HepG2 (cell line): ENCODE data around the gene DHX36. TPM values are rescaled to one million over a fixed set of nuclear protein-coding genes. Genes with fewer than 3 reads are reported as not detected.

ENCODE experiments used
- ATAC-seq: fragments of 200-7000 bp; cut with Tn5 transposase; 3 replicates; pipeline ENCODE4 v1.9.1; 2020; ENCODE audit warnings: mild to moderate bottlenecking, moderate library complexity
- BruUV-seq: library from RNA; stranded (reverse); fragments of 400-500 nt; replicated peaks from 2 replicates; lab custom pipeline; 2021; lab: Mats Ljungman, UMichigan
- CTCF ChIA-PET: fragments of 300-600 bp; formaldehyde crosslinking; extraction: SDS; loops from one replicate; lab custom pipeline; 2021; ENCODE audit warnings: low total read pairs, inconsistent platforms, low intra/inter-chr PET ratio; lab: Yijun Ruan, JAX
- POLR2A ChIA-PET: fragments of 350-600 bp; sonication (Branson Sonifier 250); formaldehyde crosslinking; loops from one replicate; lab custom pipeline; 2020; ENCODE audit warnings: antibody characterized with exemption, inconsistent platforms; lab: Yijun Ruan, JAX
- DNase-seq: peaks from one replicate; pipeline ENCODE4 v3.0.0-alpha.2; 2015; ENCODE audit warnings: low spot score
- FAIRE-seq: peaks from 3 replicates; lab custom pipeline; 2011; peaks lifted over from hg19 to GRCh38; lab: Jason Lieb, UNC
- H2AFZ ChIP-seq: one replicate; pipeline ENCODE4 v1.6.1; 2011; ENCODE audit warnings: low read length, inconsistent platforms
- H3K27ac ChIP-seq: fragments of 300-600 bp; 3 replicates; pipeline ENCODE4 v1.8.0; 2011; ENCODE audit warnings: mixed run types, mild to moderate bottlenecking, mixed read lengths, low read length, inconsistent platforms; ENCODE audit not compliant: insufficient read depth; ENCODE audit errors: extremely low read length
- H3K27me3 ChIP-seq, 2 experiments: fragments of 200-600 bp in 1 of 2; 2 replicates in 1 of 2; 3 replicates in 1 of 2; pipeline versions ENCODE4 v1.6.0 to v1.8.0; 2011; ENCODE audit warnings: low read length in 2 of 2, mild to moderate bottlenecking in 2 of 2, moderate library complexity in 2 of 2, inconsistent platforms in 1 of 2; ENCODE audit not compliant: insufficient read depth in 2 of 2, control insufficient read depth in 1 of 2
- H3K36me3 ChIP-seq, 2 experiments: fragments of 200-600 bp in 1 of 2; replicated peaks in 1 of 2; 2 replicates in 1 of 2; 3 replicates in 1 of 2; pipeline versions ENCODE4 v1.5.1 to v1.8.0; 2011; ENCODE audit warnings: low read length in 2 of 2, inconsistent platforms in 1 of 2; ENCODE audit not compliant: insufficient read depth in 2 of 2, control insufficient read depth in 1 of 2
- H3K4me1 ChIP-seq: 2 replicates; pipeline ENCODE4 v1.5.1; 2012; ENCODE audit warnings: low read length, inconsistent platforms; ENCODE audit not compliant: insufficient read depth
- H3K4me2 ChIP-seq: 2 replicates; pipeline ENCODE4 v1.6.0; 2011; ENCODE audit warnings: low read depth, low read length, inconsistent platforms
- H3K4me3 ChIP-seq, 3 experiments: fragments of 200-600 bp in 1 of 3; sonication (generic), shearing (Covaris generic) in 1 of 3; replicated peaks in 1 of 3; 2 replicates each; pipeline ENCODE4 v1.5.1; 2011 to 2016; ENCODE audit warnings: low read length in 3 of 3, inconsistent platforms in 2 of 3, low read depth in 2 of 3, mild to moderate bottlenecking in 2 of 3, control low read depth in 1 of 3, mixed read lengths in 1 of 3; ENCODE audit not compliant: insufficient read depth in 1 of 3
- H3K79me2 ChIP-seq: one replicate; pipeline ENCODE4 v1.6.1; 2011; ENCODE audit warnings: low read length, inconsistent platforms; ENCODE audit not compliant: insufficient read depth
- H3K9ac ChIP-seq: 2 replicates; pipeline ENCODE4 v1.6.0; 2011; ENCODE audit warnings: mild to moderate bottlenecking, low read depth, low read length, inconsistent platforms; ENCODE audit not compliant: insufficient read depth
- H3K9me3 ChIP-seq: 2 replicates; pipeline ENCODE4 v1.5.1; 2012; ENCODE audit warnings: mild to moderate bottlenecking, low read length
- H4K20me1 ChIP-seq: 2 replicates; pipeline ENCODE4 v1.6.0; 2011; ENCODE audit warnings: inconsistent platforms, mild to moderate bottlenecking, low read length, moderate library complexity; ENCODE audit not compliant: insufficient read depth
- ATF1 ChIP-seq: IDR thresholded peaks from 2 replicates; pipeline ENCODE4 v1.6.1; 2016; ENCODE audit warnings: mild to moderate bottlenecking, control low read depth
- DPF2 ChIP-seq: sonication (generic); formaldehyde crosslinking; IDR thresholded peaks from 2 replicates; pipeline ENCODE4 v1.4.0; 2020; ENCODE audit warnings: mild to moderate bottlenecking, low read depth, missing genetic modification reagents, borderline replicate concordance
- FOXK2 ChIP-seq: fragments of 450-650 bp; IDR thresholded peaks from 2 replicates; pipeline ENCODE4 v1.6.1; 2016
- GATAD2A ChIP-seq: IDR thresholded peaks from 2 replicates; pipeline ENCODE4 v1.6.1; 2016
- HNRNPL ChIP-seq: fragments of 200-400 bp; formaldehyde crosslinking; IDR thresholded peaks from 2 replicates; pipeline ENCODE4 v1.6.1; 2017; ENCODE audit warnings: mild to moderate bottlenecking, low read depth, low read length
- MXD4 ChIP-seq: IDR thresholded peaks from 2 replicates; pipeline ENCODE4 v1.6.1; 2016; ENCODE audit warnings: mild to moderate bottlenecking, missing biosample characterization, missing genetic modification reagents
- NFIC ChIP-seq: IDR thresholded peaks from 2 replicates; pipeline ENCODE4 v1.6.1; 2012; ENCODE audit warnings: mild to moderate bottlenecking, low read length, inconsistent platforms
- NR2F1 ChIP-seq, 2 experiments: fragments of 450-650 bp in 1 of 2; formaldehyde crosslinking in 1 of 2; IDR thresholded peaks; 2 replicates each; pipeline versions ENCODE4 v1.5.0 to v1.6.1; 2016 to 2020; ENCODE audit warnings: mild to moderate bottlenecking in 1 of 2, missing compliant biosample characterization in 1 of 2, missing genetic modification reagents in 1 of 2, moderate library complexity in 1 of 2
- PHF21A ChIP-seq: sonication (generic); formaldehyde crosslinking; IDR thresholded peaks from 2 replicates; pipeline ENCODE4 v1.5.0; 2020; ENCODE audit warnings: mild to moderate bottlenecking, missing genetic modification reagents
- RCOR2 ChIP-seq: IDR thresholded peaks from 2 replicates; pipeline ENCODE4 v1.6.1; 2016; ENCODE audit warnings: missing biosample characterization, missing genetic modification reagents
- REPIN1 ChIP-seq: sonication (generic); formaldehyde crosslinking; IDR thresholded peaks from 2 replicates; pipeline ENCODE4 v1.8.0; 2022; ENCODE audit warnings: missing genetic modification reagents, low read depth, mild to moderate bottlenecking, borderline replicate concordance
- ZBTB34 ChIP-seq: sonication (generic); formaldehyde crosslinking; IDR thresholded peaks from 2 replicates; pipeline ENCODE4 v1.8.0; 2022; ENCODE audit warnings: mild to moderate bottlenecking, missing genetic modification reagents
- ZFP41 ChIP-seq: sonication (generic); formaldehyde crosslinking; IDR thresholded peaks from 2 replicates; pipeline ENCODE4 v1.4.0; 2020; ENCODE audit warnings: mild to moderate bottlenecking, missing genetic modification reagents, borderline replicate concordance
- ZNF589 ChIP-seq: sonication (generic); formaldehyde crosslinking; conservative IDR thresholded peaks from 2 replicates; pipeline ENCODE4 v1.8.0; 2022; ENCODE audit warnings: mild to moderate bottlenecking, moderate library complexity, missing genetic modification reagents
- ZNF652 ChIP-seq: IDR thresholded peaks from 2 replicates; pipeline ENCODE4 v1.6.1; 2016; ENCODE audit warnings: low read depth, borderline replicate concordance
- ZNF792 ChIP-seq: IDR thresholded peaks from 2 replicates; pipeline ENCODE4 v1.6.1; 2016
- WGBS: methylation state at CpG from one replicate; pipeline ENCODE4 v1.1.6; 2017; ENCODE audit warnings: low lambda C conversion rate; 5-methylcytosine and 5-hydroxymethylcytosine counted together
- in situ Hi-C: cut with HindIII; loops from 2 replicates; pipeline ENCODE4 v1.10.0; 2017; ENCODE audit warnings: low pct_unique_long_range_greater_than_20kb; ENCODE audit not compliant: extremely low pct_ligation_motif_present
- intact Hi-C: fragments of 100-400 bp; cut with micrococcal nuclease; formaldehyde crosslinking; loops from one replicate; pipeline ENCODE4 v1.10.0; 2022; ENCODE audit not compliant: unreplicated experiment
- polyA plus RNA-seq, 8 experiments: library from polyadenylated mRNA; depleted of rRNA in 3 of 8; stranded (reverse) in 7 of 8; unstranded in 1 of 8; fragments of >200 nt; fragmentation: Illumina TruSeq in 4 of 8; extraction: Trizol in 4 of 8; gene quantifications; 2 replicates each; pipeline versions ENCODE4 v1.2.1 to v1.2.3, GENCODE V29; 2011 to 2016; ENCODE audit warnings: low read depth in 4 of 8, missing spikeins in 1 of 8, mixed read lengths in 1 of 8; ENCODE audit not compliant: insufficient read depth in 1 of 8
- total RNA-seq, 5 experiments: library from RNA; depleted of rRNA; stranded (reverse); fragments of >200 nt; fragmentation: Illumina TruSeq; extraction: Trizol; gene quantifications; 2 replicates each; pipeline ENCODE4 v1.2.3, GENCODE V29; 2016; ENCODE audit warnings: low read depth in 1 of 5
- TF ChIP-seq, protein P1 (sequence below): IDR thresholded peaks from 2 replicates; pipeline ENCODE4 v1.6.1; 2012; ENCODE audit warnings: low read depth, low read length, improper control_type of control experiment
- TF ChIP-seq, protein P2 (sequence below): sonication (generic); formaldehyde crosslinking; IDR thresholded peaks from 2 replicates; pipeline ENCODE4 v1.4.0; 2020; ENCODE audit warnings: missing genetic modification reagents
- TF ChIP-seq, protein P3 (sequence below): sonication (generic); formaldehyde crosslinking; IDR thresholded peaks from 2 replicates; pipeline ENCODE4 v1.8.0; 2022; ENCODE audit warnings: missing genetic modification reagents, mild to moderate bottlenecking, moderate library complexity, borderline replicate concordance

DHX36 gene
- total and polyA plus RNA-seq, 2 of the 13 experiments (the other 11 are each of a cell fraction or from before 2014, with no cell fraction given) = 30.3 to 44.2 TPM

- DNase-seq (peak; percentile 82), ATAC-seq (peak; percentile 90), FAIRE-seq (no peak)
- H3K9ac ChIP-seq = no peak overlapping the region; the same call in 1 of the 2 replicates
- BruUV-seq = no TSS peak
- H3K4me3 ChIP-seq = no peak overlapping the region
- no peaks in the 10 kb centered on the region for H3K27me3 ChIP-seq
- no peaks in the 10 kb centered on the region for H4K20me1 ChIP-seq
- CTCF ChIA-PET = interaction anchor here (2.3 to 3.1 kb wide), 2 partner anchors 155 to 233 kb away, joined by 6 to 38 read pairs; no protein-coding TSS in a partner anchor
- H2AFZ ChIP-seq = no peak overlapping the region
- intact Hi-C loops (loop anchor here (1.0 to 10.0 kb wide), 3 partner anchors 87 to 229 kb away; partner anchors contain the start of gene ARHGEF26), in situ Hi-C loops (loop anchor here (5.0 to 10.0 kb wide), 3 partner anchors 127 to 209 kb away; partner anchors contain the start of gene ARHGEF26)
- peak overlapping the region; percentile 67 for H3K27ac ChIP-seq
- no peaks in the 10 kb centered on the region for H3K79me2 ChIP-seq
- 30% methylated on average over 3 of the region's 3 CpGs for WGBS
- peaks cover 47% of the 10 kb centered on the region for H3K4me1 ChIP-seq
- peak overlapping the region; percentile 14; the same call in 1 of the 2 replicates for H3K4me2 ChIP-seq
- peaks cover 0 to 5% of the 10 kb centered on the region in 2 experiments; a peak in 2 of 5 replicates for H3K36me3 ChIP-seq
- no peaks in the 10 kb centered on the region for H3K9me3 ChIP-seq
- POLR2A ChIA-PET = no interaction called here
- TF ChIP-seq NR2F1 (CRISPR knock-in tag; IDR thresholded peaks at IDR 0.05) (peak in 1 of 2 experiments; percentile 77; a peak in 2 of 4 replicates), ZNF652 (0 out of 2 replicates have a peak, but pooled peaks have one; percentile 18), MXD4 (no peak), RCOR2 (0 out of 2 replicates have a peak, but pooled peaks have one; percentile 73), REPIN1 (peak; percentile 59; the same call in 1 of the 2 replicates), FOXK2 (peak; percentile 73), ZNF792 (CRISPR knock-in tag) (no peak), DPF2 (CRISPR knock-in tag) (peak; percentile 74), ZBTB34 (peak; percentile 56; the same call in 1 of the 2 replicates), ATF1 (CRISPR knock-in tag) (0 out of 2 replicates have a peak, but pooled peaks have one; percentile 50), HNRNPL (no peak), PHF21A (CRISPR knock-in tag) (peak; percentile 80), ZFP41 (no peak), ZNF589 (CRISPR knock-in tag) (0 out of 2 replicates have a peak, but pooled peaks have one; percentile 43), NFIC (peak; percentile 76; the same call in 1 of the 2 replicates), GATAD2A (CRISPR knock-in tag) (peak; percentile 94)
- TF ChIP-seq, protein P1, sequence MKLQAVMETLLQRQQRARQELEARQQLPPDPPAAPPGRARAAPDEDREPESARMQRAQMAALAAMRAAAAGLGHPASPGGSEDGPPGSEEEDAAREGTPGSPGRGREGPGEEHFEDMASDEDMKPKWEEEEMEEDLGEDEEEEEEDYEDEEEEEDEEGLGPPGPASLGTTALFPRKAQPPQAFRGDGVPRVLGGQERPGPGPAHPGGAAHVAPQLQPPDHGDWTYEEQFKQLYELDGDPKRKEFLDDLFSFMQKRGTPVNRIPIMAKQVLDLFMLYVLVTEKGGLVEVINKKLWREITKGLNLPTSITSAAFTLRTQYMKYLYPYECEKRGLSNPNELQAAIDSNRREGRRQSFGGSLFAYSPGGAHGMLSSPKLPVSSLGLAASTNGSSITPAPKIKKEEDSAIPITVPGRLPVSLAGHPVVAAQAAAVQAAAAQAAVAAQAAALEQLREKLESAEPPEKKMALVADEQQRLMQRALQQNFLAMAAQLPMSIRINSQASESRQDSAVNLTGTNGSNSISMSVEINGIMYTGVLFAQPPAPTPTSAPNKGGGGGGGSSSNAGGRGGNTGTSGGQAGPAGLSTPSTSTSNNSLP = peak; percentile 75
- TF ChIP-seq, protein P2, sequence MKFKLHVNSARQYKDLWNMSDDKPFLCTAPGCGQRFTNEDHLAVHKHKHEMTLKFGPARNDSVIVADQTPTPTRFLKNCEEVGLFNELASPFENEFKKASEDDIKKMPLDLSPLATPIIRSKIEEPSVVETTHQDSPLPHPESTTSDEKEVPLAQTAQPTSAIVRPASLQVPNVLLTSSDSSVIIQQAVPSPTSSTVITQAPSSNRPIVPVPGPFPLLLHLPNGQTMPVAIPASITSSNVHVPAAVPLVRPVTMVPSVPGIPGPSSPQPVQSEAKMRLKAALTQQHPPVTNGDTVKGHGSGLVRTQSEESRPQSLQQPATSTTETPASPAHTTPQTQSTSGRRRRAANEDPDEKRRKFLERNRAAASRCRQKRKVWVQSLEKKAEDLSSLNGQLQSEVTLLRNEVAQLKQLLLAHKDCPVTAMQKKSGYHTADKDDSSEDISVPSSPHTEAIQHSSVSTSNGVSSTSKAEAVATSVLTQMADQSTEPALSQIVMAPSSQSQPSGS = 0 out of 2 replicates have a peak, but pooled peaks have one; percentile 21
- TF ChIP-seq, protein P3, sequence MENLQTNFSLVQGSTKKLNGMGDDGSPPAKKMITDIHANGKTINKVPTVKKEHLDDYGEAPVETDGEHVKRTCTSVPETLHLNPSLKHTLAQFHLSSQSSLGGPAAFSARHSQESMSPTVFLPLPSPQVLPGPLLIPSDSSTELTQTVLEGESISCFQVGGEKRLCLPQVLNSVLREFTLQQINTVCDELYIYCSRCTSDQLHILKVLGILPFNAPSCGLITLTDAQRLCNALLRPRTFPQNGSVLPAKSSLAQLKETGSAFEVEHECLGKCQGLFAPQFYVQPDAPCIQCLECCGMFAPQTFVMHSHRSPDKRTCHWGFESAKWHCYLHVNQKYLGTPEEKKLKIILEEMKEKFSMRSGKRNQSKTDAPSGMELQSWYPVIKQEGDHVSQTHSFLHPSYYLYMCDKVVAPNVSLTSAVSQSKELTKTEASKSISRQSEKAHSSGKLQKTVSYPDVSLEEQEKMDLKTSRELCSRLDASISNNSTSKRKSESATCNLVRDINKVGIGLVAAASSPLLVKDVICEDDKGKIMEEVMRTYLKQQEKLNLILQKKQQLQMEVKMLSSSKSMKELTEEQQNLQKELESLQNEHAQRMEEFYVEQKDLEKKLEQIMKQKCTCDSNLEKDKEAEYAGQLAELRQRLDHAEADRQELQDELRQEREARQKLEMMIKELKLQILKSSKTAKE (CRISPR knock-in tag) = 0 out of 2 replicates have a peak, but pooled peaks have one; percentile 27
These were observed 72.7 kb downstream of the DHX36 start for GRCh38 chr3:154251610-154252009.
